Stimulated activated CD4-positive, alpha-beta T cell treated with anti-CD3 and anti-CD28 coated beads, Interleukin-2, amount 100 ng/mL, for 24 hours (primary cell): Measurements from ENCODE around the gene SEMG1.

Experiments
- DNase-seq, 2 donors: peaks; one replicate each; pipeline ENCODE4 v3.0.0-alpha.2; 2020

The SEMG1 gene

GRCh38 chr20:45223136-45223535 is 16.3 kb downstream of the SEMG1 start:
- no peak for DNase-seq

GRCh38 chr20:45226287-45226686 is 19.5 kb downstream of the SEMG1 start:
- DNase-seq = no peak

- DNase-seq = peak; percentile 60 to 76
Observed at GRCh38 chr20:45229264-45230056, 22.6 kb downstream of the SEMG1 start.

DNA sequence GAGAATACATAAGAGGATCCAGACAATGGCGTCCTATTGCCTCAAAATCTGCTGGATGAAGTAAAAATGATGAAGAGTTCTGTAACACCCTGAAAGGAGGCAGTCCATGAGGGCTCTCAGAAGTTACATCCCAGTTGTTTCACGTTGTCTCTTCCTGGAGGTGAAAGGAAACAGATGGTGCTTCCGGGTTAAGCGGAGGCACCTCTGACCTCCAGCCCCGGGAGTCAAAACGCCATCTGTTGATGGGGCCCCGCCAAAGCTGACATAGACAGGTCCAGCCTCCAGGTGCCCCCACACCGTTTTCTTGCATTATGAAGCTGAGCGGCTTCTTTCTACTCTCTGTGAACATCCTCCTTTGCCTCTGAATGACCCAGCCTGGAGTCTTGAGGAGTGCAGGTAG is 23.8 kb downstream of the SEMG1 start:
- DNase-seq = no peak

GRCh38 chr20:45235995-45236394 is 29.2 kb downstream of the SEMG1 start:
- peak in 1 of 2 donors; percentile 7 for DNase-seq

GRCh38 chr20:45238139-45238538 is 31.3 kb downstream of the SEMG1 start:
- no peak for DNase-seq

- no peak for DNase-seq
Observed at GRCh38 chr20:45246109-45246508, 39.3 kb downstream of the SEMG1 start.

DNA sequence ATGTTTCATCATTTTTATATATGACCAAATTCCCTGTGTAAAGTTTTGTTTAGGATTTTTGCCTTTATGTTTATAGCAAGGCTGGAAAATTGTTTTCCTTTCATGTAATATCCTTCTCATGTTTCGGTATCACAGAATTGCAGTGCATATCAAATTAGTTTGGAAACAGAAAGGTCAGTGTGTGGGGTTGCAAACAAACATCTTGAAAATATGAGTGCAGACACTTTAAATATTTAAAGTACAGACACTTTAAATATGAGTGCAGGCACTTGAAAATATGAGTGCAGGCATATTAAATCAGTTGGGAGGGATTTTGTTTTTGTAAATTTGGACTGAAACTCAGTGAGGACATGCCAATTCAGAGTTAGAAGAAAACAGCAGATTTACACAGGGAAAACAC is 41.0 kb downstream of the SEMG1 start:
- DNase-seq = no peak

DNA sequence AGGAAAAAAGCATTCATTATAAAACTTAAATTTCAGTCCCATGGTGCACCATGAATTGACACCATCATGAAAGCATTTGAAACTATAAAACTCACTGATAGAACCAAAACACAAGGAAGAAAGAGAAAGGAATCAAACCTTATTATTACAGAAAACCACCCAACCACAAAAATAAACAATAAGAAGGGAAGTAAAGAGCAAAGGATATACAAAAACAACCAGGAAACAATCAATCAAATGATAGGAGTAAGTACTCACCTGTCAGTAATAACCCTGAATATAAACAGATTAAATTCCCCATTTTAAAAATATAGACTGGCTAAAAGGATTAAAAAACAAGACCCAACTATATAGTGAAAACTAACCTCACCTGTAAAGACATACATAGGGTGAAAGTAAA is 41.8 kb downstream of the SEMG1 start:
- no peak for DNase-seq

DNA sequence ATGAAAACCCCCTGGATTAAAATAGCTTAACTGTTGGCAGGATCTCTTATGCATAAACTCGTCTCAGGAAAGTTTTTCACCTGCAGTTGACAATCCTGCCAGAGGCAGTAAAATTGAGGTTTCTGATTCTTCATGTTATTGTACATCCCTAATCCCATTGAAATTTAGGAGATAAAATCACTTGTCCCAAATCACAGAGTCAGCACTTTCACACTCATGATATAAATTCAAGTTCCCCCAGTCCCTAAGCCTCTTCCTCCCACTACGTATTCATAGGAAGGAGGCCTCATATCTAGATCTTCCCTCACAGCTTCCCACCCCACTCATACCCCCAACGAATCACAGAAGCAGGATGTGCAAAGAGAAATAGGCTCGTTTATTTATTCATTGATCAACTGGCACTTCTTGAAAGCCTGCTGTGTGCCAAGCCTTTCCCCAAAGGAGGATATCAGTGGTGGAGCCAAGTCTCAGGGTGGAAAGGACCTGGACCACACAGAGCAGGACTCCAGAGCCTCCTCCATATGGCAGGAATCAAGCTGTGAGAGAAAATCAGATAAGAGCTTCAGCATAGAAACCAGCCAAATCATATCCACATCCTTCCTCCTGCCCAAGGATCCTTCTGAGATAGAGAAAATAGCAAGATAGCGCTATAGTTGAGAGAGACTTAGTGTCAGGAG is 45.2 kb downstream of the SEMG1 start:
- no peak for DNase-seq

- DNase-seq = no peak
Observed at GRCh38 chr20:45253261-45253660, 46.4 kb downstream of the SEMG1 start.

GRCh38 chr20:45254383-45255262 is 47.8 kb downstream of the SEMG1 start, which contains the start of gene SLPI:
TSS of gene SLPI (minus strand) at chr20:45254564. CDS start at chr20:45254543, 21 bp downstream.
- no peak for DNase-seq

DNA sequence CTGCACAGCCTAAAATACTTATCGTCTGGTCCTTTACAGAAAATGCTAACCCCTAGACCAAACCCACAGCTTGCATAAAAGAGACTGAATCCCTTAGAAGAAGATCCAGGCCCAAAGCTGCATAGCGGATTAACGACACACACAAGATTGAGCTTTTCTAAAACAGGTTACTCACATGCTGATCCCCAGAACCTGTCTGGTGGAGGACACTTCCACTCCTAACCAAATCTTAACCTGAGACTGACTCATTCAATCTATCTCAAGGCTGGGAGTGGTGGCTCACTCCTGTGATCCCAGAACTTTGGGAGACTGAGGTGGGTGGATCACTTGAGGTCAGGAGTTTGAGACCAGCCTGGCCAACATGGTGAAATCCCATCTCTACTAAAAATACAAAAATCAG is 50.3 kb downstream of the SEMG1 start:
- no peak for DNase-seq

- no peak for DNase-seq
Observed at GRCh38 chr20:45257711-45258110, 50.9 kb downstream of the SEMG1 start.

GRCh38 chr20:45258259-45258658 is 51.4 kb downstream of the SEMG1 start:
- no peak for DNase-seq

GRCh38 chr20:45258664-45259063 is 51.8 kb downstream of the SEMG1 start:
- DNase-seq = no peak
